Stomach (tissue), 9 donors: Measurements from ENCODE around the gene GLRX5. TPM values are rescaled to one million over a fixed set of nuclear protein-coding genes. Genes with fewer than 3 reads are reported as not detected.

ENCODE experiments used
- DNase-seq, 2 donors: peaks; one replicate each; pipeline versions ENCODE4 v3.0.0 to v3.0.0-alpha.2; 2013 to 2019
- H3K27ac ChIP-seq, 5 donors: fragments of 200-600 bp in 4 of 5; sonication (generic) in 4 of 5; one replicate each; pipeline ENCODE4 v1.5.1; 2013 to 2019; ENCODE audit warnings: mild to moderate bottlenecking in 1 of 5, moderate library complexity in 1 of 5
- H3K27me3 ChIP-seq, 3 donors: fragments of 200-600 bp; sonication (generic); one replicate each; pipeline ENCODE4 v1.5.1; 2017 to 2019; ENCODE audit warnings: mixed run types in 1 of 3
- H3K36me3 ChIP-seq, 4 donors: fragments of 200-600 bp; sonication (generic); 1 replicate in 3 of 4; 2 replicates in 1 of 4; pipeline ENCODE4 v1.5.1; 2016 to 2019
- H3K4me1 ChIP-seq, 4 donors: fragments of 200-600 bp; sonication (generic); one replicate each; pipeline ENCODE4 v1.5.1; 2016 to 2019
- H3K4me3 ChIP-seq, 4 donors: fragments of 200-600 bp; sonication (generic) in 3 of 4; one replicate each; pipeline ENCODE4 v1.5.1; 2016 to 2019; ENCODE audit warnings: mild to moderate bottlenecking in 1 of 4
- H3K9me3 ChIP-seq, 4 donors: fragments of 200-600 bp; sonication (generic); one replicate each; pipeline ENCODE4 v1.5.1; 2016 to 2019
- EP300 ChIP-seq: sonication (generic); formaldehyde crosslinking; IDR thresholded peaks from one replicate; pipeline ENCODE4 v1.6.1; 2017; ENCODE audit warnings: antibody characterized with exemption
- POLR2A ChIP-seq, 4 donors: fragments of 450-650 bp; IDR thresholded peaks; one replicate each; pipeline ENCODE4 v1.6.1; 2016; ENCODE audit warnings: antibody characterized with exemption in 4 of 4, control low read depth in 2 of 4, mild to moderate bottlenecking in 1 of 4, moderate library complexity in 1 of 4
- POLR2AphosphoS5 ChIP-seq, 3 donors: sonication (generic); formaldehyde crosslinking; IDR thresholded peaks; one replicate each; pipeline ENCODE4 v1.6.1; 2016; ENCODE audit warnings: antibody characterized with exemption in 3 of 3
- WGBS, 5 donors: extraction: QIAGEN DNeasy Blood & Tissue Kit in 3 of 5; methylation state at CpG; one replicate each; pipeline versions ENCODE4 v1.1.5 to v1.1.7; 2013 to 2018; 5-methylcytosine and 5-hydroxymethylcytosine counted together
- intact Hi-C: fragments of 100-400 bp; cut with DNase I; formaldehyde crosslinking; loops from one replicate; pipeline ENCODE4 v1.15.1; 2023; ENCODE audit warnings: low total_unique reads
- polyA plus RNA-seq, 3 donors: library from polyadenylated mRNA; stranded (reverse); fragments of 200-250 nt; gene quantifications; one replicate each; pipeline ENCODE4 v1.2.3, GENCODE V29; 2013
- total RNA-seq, 5 donors: library from RNA; depleted of rRNA; stranded (reverse); fragments of >200 nt; gene quantifications; one replicate each; pipeline versions ENCODE4 v1.1.0 to v1.2.3, GENCODE V29; 2014 to 2016
- TF ChIP-seq, protein P1 (sequence below), 7 experiments: fragments of 450-650 bp in 4 of 7; fragments of 200-600 bp in 3 of 7; sonication (generic) in 3 of 7; IDR thresholded peaks; one replicate each; pipeline ENCODE4 v1.5.1; 2016 to 2019; ENCODE audit warnings: antibody characterized with exemption in 7 of 7, control low read depth in 2 of 7, mild to moderate bottlenecking in 1 of 7
- donor health status: healthy with polysubstance abuse.
- donor health status: Bipolar disorder and iron deficiency.
- donor health status: healthy.

GLRX5 gene
- total and polyA plus RNA-seq, 8 donors = 29.5 to 316 (median 40.5) TPM

DNA sequence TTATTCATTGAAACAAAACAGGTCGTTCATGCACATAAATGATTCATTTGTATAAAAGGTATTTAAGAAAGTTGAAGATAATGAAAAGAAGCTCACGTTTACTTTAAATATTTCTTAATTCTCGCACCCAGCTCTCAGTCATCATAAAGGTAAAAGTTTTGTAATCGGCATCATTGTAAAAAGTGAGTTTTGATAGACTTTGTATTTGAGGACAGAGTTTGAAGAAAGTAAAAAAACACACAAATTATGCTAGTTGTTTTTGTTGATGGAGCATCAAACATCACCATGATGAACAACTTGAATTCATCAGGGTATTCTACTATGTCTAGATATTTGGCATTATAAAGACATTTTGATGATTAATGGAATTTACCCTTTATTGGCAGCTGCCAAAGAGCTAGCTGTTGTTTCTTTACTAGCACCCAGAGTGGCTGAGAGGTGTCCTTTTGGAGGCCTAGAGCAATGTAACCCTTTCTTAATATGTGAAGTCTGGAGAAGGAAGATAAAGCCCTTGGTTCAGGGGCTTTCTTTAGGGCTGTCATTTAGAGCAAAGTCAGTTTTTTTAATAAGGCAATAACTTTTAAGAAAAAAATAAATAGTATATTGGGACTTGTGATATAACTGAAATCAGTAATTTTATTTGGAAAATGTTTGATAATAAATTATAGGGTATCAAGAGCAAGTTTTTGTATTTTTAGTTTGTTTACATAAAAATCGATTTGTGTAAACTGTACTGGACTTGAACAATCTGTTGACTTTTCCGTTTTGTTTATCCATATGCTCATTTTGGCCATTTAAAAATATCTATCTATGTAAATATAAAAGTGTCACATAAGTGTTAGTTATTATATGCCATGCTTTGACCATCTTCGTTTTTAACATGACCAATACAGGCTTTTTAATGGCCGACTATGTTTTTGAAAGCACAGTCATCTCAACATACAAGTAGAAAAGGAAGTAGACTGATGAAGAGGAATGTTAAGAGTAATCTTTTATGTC lies 7.4 kb downstream of the GLRX5 start:
- Histone ChIP-seq H3K4me1 (peaks cover 5 to 24% (median 12%) of the 10 kb centered on the region in 4 donors), H3K27ac (no peak overlapping the region), H3K4me3 (no peak overlapping the region), H3K36me3 (peaks cover 0 to 22% (median 17%) of the 10 kb centered on the region in 4 donors), H3K9me3 (no peaks in the 10 kb centered on the region), H3K27me3 (no peaks in the 10 kb centered on the region)
- TF ChIP-seq EP300 (no peak), POLR2AphosphoS5 (IDR thresholded peaks at IDR 0.05) (no peak), POLR2A (IDR thresholded peaks at IDR 0.05) (no peak)
- TF ChIP-seq, protein P1, sequence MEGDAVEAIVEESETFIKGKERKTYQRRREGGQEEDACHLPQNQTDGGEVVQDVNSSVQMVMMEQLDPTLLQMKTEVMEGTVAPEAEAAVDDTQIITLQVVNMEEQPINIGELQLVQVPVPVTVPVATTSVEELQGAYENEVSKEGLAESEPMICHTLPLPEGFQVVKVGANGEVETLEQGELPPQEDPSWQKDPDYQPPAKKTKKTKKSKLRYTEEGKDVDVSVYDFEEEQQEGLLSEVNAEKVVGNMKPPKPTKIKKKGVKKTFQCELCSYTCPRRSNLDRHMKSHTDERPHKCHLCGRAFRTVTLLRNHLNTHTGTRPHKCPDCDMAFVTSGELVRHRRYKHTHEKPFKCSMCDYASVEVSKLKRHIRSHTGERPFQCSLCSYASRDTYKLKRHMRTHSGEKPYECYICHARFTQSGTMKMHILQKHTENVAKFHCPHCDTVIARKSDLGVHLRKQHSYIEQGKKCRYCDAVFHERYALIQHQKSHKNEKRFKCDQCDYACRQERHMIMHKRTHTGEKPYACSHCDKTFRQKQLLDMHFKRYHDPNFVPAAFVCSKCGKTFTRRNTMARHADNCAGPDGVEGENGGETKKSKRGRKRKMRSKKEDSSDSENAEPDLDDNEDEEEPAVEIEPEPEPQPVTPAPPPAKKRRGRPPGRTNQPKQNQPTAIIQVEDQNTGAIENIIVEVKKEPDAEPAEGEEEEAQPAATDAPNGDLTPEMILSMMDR (IDR thresholded peaks at IDR 0.05) = no peak
- intact Hi-C loops = no loop called here
- DNase-seq = no peak
- 75 to 82% (median 80%) methylated on average over 8 of the region's 8 CpGs for WGBS, 5 donors

DNA sequence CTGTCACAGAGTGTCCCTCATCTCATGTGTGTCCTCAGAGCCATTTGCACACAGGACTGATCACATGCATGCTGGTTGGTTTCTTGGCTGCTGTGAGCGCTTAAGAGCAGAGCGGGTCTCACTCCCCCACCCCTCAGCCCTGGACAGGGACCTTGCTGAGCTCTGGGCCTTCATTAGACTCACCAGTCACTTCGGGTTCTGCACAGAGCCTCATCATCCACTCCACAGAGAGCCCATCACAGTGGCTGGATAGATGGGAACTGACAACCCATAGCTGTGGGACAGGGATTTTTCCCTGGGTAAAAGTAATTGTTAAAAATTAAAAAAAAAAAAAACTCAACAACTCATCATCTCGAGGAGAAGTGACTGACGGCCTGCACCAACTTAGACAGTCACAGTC lies 8.2 kb downstream of the GLRX5 start:
- H3K4me1 ChIP-seq = peaks cover 3 to 16% (median 5%) of the 10 kb centered on the region in 4 donors
- no peaks in the 10 kb centered on the region for H3K27me3 ChIP-seq
- intact Hi-C loops = no loop called here
- 94 to 100% (median 99%) methylated on average over 5 of the region's 5 CpGs for WGBS, 5 donors
- TF ChIP-seq, protein P1 (IDR thresholded peaks at IDR 0.05) = no peak
- TF ChIP-seq POLR2AphosphoS5 (IDR thresholded peaks at IDR 0.05) (no peak), EP300 (no peak), POLR2A (IDR thresholded peaks at IDR 0.05) (no peak)
- DNase-seq = no peak
- H3K4me3 ChIP-seq = no peak overlapping the region
- no peak overlapping the region for H3K27ac ChIP-seq
- H3K9me3 ChIP-seq = no peaks in the 10 kb centered on the region
- H3K36me3 ChIP-seq = peaks cover 0 to 22% (median 17%) of the 10 kb centered on the region in 4 donors

DNA sequence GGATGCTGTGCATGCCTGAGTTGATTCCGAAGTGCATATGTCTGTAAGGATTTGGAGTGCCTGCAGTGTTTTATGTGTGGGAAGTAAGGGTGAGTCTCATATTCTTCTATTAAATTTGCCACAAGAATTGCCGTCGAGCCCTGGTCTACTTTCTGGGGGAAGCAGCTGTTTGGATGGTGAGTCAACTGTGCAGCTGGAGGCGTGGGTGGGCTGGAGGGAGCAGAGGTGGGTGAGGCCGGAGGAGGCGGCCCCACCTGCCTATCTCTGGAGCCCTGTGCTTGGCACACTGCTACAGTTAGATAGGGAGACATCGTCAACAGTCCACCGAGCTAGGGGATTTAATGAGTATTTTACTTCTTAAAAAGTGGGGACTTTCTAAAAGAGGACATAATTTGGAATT lies 9.7 kb downstream of the GLRX5 start:
- DNase-seq = no peak

DNA sequence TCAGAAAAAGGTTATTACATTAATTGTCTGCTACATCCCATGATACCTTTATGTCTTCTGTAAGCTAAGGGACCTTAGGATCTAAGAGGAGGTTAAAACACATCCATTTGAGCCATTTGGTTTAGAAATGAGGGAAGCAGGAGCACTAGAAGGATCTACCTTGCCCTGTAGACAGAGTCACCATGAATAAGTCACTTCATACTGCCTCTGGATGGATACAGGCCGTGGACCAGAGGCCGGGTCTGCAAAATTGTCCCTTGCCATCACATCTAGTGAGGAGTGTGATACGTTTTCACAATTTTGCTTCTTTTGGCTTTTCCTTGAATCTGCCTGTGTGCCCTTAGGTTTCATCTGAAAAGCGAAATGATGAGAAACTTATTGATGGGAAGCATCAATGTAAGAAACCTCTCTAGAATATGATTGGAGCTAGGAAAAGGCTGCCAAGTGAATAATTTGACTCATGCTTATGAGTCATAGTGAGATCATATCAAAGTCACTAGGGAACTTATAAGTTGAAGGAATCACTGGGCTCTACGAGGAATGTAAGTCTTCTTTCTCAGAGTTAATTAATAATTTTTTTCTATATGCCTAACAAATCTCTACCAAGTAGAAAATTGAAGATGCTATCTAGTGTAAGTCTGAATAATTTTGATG lies 10.8 kb downstream of the GLRX5 start:
- WGBS, 5 donors = 76 to 87% (median 82%) methylated on average over 5 of the region's 5 CpGs

More for the DNA sequence above, 9.7 kb downstream of the GLRX5 start:
- no peaks in the 10 kb centered on the region for H3K27me3 ChIP-seq
- peaks cover 0 to 10% (median 3%) of the 10 kb centered on the region in 4 donors for H3K4me1 ChIP-seq
- intact Hi-C loops = no loop called here
- WGBS, 5 donors = 80 to 88% (median 81%) methylated on average over 8 of the region's 8 CpGs
- TF ChIP-seq POLR2A (IDR thresholded peaks at IDR 0.05) (no peak), POLR2AphosphoS5 (IDR thresholded peaks at IDR 0.05) (no peak), EP300 (no peak)
- TF ChIP-seq, protein P1 (IDR thresholded peaks at IDR 0.05) = no peak
- no peak overlapping the region for H3K27ac ChIP-seq
- no peak overlapping the region for H3K4me3 ChIP-seq
- H3K36me3 ChIP-seq = peaks cover 0 to 22% (median 17%) of the 10 kb centered on the region in 4 donors
- H3K9me3 ChIP-seq = no peaks in the 10 kb centered on the region

More for the DNA sequence above, 10.8 kb downstream of the GLRX5 start:
- Histone ChIP-seq H3K4me3 (no peak overlapping the region), H3K9me3 (no peaks in the 10 kb centered on the region), H3K27me3 (no peaks in the 10 kb centered on the region), H3K36me3 (peaks cover 0 to 22% (median 17%) of the 10 kb centered on the region in 4 donors), H3K27ac (no peak overlapping the region), H3K4me1 (peaks cover 0 to 13% (median 3%) of the 10 kb centered on the region in 4 donors)
- intact Hi-C loops = no loop called here
- no peak for TF ChIP-seq EP300
- no peak for TF ChIP-seq POLR2A (IDR thresholded peaks at IDR 0.05)
- TF ChIP-seq, protein P1 (IDR thresholded peaks at IDR 0.05) = no peak
- no peak for TF ChIP-seq POLR2AphosphoS5 (IDR thresholded peaks at IDR 0.05)
- no peak for DNase-seq
